HG03066 (cell line): ENCODE measurements around the gene HCFC1R1.

Source experiments
- ATAC-seq: cut with Tn5 transposase; IDR thresholded peaks from one replicate; pipeline ENCODE4 v1.9.1; 2021; ENCODE audit warnings: low read depth; ENCODE audit not compliant: unreplicated experiment

Gene HCFC1R1

DNA sequence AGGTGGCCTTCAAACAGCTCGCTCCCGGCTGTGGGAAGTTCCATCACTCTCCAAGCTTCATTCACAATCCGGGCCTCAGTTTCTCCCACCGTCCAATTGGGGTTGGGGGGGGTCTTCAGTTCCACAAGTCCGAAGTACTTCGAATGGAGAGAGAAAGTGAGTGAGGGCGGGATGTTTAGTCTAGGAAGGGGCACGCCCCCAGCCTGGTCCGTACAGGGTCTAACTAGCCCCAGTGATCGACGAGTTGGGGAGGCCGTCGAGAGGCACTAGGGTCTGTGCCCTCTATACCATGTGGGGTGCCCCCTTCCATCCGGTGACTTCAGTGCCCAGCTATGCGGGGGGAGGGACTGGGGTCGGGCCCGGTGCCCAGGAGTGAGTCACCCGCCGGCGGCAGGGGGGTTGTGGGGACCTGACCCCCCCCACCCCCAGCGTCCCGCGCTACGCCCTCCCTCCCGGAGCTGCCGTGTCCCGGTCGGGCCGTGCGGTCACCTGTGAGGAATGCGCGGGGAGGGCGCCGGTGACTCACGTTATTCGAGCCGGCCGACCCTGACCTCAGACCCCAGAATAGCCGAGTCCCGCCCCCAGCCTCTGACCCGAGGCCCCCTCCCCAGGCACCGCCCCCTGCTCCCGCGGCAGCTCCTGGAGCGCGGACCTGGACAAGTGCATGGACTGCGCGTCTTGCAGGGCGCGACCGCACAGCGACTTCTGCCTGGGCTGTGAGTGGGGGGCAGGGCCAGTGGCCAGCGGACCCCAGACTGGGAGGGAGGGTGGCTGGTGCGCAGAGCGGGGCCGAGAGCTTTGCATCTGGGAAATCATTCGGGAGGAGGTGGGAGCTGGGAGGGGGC lies 2.9 kb downstream of the HCFC1R1 start:
- ATAC-seq: no peak

- ATAC-seq: no peak
Measured at GRCh38 chr16:3020247-3020603, 3.5 kb downstream of the HCFC1R1 start, which contains the start of gene TNFRSF12A. Gene TNFRSF12A, plus strand, starts transcription at chr16:3020368. Its CDS starts 30 bp downstream, at chr16:3020398.

DNA sequence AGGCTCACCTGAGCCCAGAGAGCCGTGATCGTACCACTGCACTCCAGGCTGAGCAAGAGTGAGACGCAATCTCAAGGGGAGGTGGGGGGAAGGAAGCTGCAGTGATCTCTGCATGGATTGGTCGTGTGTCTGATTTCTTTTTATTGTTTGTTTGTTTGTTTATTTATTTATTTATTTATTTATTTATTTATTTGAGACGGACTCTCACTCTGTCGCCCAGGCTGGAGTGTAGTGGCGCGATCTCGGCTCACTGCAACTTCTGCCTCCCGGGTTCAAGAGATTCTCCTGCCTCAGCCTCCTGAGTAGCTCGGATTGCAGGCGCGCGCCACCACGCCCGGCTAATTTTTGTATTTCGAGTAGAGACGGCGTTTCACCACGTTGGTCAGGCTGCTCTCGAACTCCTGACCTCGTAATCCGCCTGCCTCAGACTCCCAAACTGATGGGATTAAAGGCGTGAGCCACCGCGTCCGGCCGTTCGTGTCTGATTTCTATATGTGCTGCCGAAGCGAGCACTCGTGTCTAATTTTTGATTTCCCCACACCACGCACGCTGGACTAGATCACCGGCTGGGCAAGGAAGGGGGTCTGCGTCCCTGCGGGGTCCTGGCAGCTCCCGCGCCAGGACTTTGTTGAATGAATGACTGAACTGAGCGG lies 4.0 kb downstream of the HCFC1R1 start:
- no peak for ATAC-seq

- ATAC-seq: no peak
Measured at GRCh38 chr16:3017794-3018506, 5.8 kb downstream of the HCFC1R1 start, which contains the start of gene CLDN6. Gene CLDN6, minus strand, starts transcription at chr16:3018183. Its CDS starts 2,162 bp downstream, at chr16:3016021.

DNA sequence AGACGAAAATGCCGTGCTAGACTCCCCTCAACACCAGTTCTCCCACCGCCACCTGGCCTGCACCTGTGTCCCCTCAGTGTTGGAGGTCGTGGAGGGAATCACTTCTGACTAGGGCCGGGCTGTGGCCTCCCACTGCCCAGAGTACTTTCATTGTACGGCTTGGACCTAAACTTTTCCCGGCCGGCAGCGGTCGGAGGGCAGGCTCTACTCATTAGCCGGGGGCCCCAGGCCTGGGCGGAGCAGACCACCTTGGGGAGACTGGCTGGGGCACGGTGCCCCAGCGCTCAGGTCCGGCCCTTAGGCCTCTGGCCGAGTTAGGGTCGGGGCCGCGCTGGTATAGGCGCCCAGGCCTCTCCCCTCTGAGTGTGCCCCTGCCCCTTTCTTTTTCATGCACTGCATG lies 6.4 kb downstream of the HCFC1R1 start:
- no peak for ATAC-seq

DNA sequence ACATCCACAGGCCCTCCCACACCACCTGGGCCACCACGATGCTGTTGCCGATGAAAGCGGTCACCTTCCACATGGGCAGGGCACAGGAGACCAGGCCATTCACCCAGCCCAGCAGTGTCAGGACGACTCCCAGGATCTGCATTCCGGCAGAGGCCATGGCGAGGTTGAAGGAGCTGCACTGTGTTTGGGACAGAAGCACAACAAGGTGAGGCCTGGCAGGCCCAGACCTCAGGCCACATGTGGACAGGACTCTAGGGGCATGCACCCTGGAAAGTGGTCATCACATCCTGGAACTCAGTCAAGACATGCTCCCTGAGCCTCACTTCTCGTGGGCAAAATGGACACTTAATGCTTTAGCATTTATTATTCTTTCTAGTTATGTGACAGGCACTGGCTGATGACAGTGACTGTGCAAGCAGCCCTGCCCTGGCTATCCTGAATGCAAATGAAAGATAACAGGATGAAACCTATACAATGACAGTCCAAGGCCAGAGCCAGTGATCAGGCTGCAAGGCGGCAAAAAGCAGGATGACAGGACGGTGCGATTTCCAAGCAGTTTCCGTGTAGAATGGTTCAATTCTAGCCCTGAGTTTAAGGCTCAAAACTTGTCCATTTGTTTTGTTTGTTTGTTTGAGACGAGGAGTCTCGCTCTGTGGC lies 7.7 kb downstream of the HCFC1R1 start:
- no peak for ATAC-seq

- ATAC-seq: no peak
Measured at GRCh38 chr16:3014971-3015370, 8.8 kb downstream of the HCFC1R1 start.

DNA sequence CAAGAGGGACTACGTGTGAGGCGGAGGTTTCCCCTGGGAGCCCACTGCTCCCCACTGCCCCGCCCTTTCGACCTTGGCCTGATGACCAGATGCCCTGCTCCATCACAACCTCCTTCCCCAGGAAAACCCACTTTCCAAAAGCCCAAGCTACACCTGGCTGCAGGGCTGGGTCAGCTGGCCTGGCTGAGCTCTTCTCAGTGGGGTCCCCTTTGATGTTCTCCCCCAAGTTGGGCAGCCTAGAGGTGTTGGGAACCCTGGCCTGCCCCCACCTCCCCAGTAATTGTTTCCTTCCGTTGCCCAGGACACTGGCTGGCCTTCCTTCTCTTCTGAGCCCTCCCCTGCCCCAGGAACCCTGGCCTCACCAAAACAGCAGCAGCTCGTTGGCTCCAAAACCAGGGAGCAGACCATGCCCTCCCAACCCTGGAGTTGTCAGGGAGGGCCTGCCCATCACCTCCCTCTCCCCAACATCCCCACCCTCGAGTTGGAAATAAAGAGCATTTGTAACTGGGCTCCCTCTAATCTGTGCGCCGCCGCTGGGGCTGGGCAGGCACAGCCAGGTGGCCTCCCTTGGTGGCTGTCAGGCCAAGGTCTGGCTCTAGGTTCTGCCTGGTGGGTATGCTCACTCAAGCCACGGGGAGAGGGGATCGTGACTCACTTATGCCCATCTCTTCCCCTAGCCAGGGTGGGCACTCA lies 9.6 kb downstream of the HCFC1R1 start:
- no peak for ATAC-seq

DNA sequence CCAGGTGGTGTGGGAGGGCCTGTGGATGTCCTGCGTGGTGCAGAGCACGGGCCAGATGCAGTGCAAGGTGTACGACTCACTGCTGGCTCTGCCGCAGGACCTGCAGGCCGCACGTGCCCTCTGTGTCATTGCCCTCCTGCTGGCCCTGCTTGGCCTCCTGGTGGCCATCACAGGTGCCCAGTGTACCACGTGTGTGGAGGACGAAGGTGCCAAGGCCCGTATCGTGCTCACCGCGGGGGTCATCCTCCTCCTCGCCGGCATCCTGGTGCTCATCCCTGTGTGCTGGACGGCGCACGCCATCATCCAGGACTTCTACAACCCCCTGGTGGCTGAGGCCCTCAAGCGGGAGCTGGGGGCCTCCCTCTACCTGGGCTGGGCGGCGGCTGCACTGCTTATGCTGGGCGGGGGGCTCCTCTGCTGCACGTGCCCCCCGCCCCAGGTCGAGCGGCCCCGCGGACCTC lies 10.2 kb downstream of the HCFC1R1 start:
- no peak for ATAC-seq

- ATAC-seq: no peak
Measured at GRCh38 chr16:3012828-3013420, 10.8 kb downstream of the HCFC1R1 start, which contains the start of gene CLDN9. Gene CLDN9, plus strand, starts transcription at chr16:3012923. Its CDS starts 440 bp downstream, at chr16:3013363.

GRCh38 chr16:3012246-3012645 lies 11.5 kb downstream of the HCFC1R1 start:
- no peak for ATAC-seq

DNA sequence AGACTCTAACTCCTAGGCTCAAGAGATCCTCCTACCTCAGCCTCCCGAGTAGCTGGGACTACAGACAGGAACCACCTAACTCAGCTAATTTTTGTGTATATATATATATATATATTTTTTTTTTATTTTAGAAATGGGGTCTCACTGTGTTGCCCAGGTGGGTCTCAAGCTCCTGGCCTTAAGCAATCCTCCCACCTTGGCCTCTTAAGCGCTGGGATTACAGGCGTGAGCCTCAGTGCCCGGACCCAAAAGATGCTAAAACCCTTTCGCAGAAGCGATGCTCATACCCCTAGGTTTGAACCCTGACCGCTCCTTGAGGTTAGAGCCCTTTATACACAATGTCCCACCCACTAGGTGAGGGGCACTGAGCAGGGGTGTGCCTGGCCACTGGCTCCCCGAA lies 13.2 kb downstream of the HCFC1R1 start:
- ATAC-seq: no peak

DNA sequence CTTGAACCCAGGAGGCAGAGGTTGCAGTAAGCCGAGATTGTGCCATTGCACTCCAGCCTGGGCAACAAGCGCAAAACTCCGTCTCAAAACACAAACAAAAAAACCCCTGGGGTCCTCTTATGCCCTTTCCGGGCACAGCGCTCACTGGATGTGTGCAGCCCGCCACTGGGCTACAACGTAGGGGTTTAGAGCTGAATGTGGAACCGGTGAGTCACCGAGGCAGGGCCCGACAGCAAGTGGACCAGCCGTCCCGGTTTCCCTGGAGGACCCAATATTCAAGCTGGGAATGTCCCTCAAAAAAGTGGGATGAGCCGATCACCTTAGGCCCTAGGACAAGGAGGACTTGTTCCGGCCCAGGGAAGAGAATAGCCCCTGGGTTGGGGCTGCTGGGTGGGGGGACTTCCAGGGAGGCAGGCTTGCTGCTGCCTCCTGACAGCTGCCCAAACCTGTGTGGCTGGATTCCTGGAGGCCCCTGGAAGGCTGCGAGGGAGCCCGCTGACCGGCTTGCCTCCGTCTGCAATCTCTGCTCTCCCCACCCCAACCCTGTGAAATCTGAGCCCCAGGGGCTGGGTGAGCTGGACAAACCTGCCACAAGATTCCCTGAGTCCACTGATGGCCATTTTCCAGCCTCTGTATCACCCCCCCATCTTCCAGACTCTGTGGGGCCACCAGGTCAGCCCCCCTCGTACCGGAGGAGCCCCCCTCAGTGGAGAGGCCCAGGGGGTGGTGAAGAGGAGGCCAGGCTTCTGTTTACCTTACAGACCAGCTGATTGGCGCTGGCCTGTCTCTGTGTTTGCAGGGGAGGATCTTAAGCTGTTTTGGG lies 14.0 kb downstream of the HCFC1R1 start:
- ATAC-seq: no peak

DNA sequence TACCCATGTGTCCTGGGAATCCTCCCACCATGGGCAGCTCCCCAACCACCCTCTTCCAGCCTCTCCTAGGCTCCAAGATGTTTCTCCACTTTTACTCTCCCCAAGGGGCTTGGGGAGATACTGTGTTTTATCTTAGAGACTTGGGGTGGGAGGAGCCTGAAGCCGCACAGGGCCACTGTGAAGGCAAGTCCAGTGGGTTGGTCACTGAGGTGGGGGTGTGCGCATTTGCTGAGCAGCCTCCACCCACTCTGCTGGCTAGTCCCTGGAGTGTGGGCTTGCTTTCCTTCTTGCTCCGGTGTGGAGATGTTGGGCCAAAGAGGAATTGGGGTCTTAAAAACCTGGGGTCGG lies 15.1 kb downstream of the HCFC1R1 start:
- no peak for ATAC-seq

DNA sequence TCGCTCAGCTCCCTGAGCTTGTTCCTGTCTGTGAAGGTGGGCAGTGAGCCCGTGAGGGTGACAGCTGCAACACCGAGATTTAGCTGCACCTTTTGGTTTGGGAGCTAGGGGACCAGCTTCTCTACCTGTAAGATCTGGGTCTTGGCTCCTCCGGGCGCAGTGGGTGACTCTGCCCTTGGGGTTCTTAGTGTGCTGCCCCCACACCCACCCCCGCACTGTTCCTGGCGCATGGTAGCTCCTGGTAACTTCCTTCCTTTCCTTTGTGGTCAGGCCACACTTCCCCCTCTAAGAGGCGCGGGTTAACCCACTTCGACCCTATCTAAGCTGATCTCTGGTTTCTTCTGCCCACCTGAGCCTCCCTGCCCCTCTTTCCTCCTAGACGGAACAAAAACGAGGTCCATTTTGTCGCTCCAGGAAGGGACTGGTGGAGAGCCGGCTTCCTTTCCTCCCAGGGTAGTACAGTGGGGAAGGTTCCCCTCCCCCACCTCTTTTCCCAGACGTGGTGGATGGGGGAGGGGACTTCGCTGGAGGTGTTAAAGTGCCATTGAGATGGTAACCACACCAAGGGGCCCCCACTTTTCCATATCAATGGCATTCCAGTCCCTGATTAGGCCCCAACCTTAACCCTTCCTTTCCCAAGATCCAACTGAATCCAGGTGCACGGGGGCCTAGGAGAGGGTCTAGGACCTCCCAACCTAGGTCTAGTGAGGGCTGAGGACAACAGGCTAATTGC lies 15.6 kb downstream of the HCFC1R1 start:
- ATAC-seq: no peak

- ATAC-seq: no peak
Measured at GRCh38 chr16:3007059-3007956, 16.4 kb downstream of the HCFC1R1 start.

- ATAC-seq: no peak
Measured at GRCh38 chr16:3004781-3005284, 18.9 kb downstream of the HCFC1R1 start.
